ENCODE data around the gene MTHFSD.

MTHFSD gene

GRCh38 chr16:86502856-86503748, 51.9 kb downstream of the MTHFSD start:
- no peak for DNase-seq (ENCODE audit: low spot score in 2 of 2)
- no peak overlapping the region for H3K4me3 ChIP-seq
- H3K4me1 ChIP-seq: no peaks in the 10 kb centered on the region; the same call in 1 of the 2 replicates
- no peaks in the 10 kb centered on the region for H3K9me3 ChIP-seq
- H3K27me3 ChIP-seq (ENCODE audit: low read depth): peaks cover 98% of the 10 kb centered on the region
- in situ Hi-C loops (cut with MboI; ENCODE audit: low sequenced_read_pairs): no loop called here
- no peaks in the 10 kb centered on the region for H3K36me3 ChIP-seq (replicated peaks)

DNA sequence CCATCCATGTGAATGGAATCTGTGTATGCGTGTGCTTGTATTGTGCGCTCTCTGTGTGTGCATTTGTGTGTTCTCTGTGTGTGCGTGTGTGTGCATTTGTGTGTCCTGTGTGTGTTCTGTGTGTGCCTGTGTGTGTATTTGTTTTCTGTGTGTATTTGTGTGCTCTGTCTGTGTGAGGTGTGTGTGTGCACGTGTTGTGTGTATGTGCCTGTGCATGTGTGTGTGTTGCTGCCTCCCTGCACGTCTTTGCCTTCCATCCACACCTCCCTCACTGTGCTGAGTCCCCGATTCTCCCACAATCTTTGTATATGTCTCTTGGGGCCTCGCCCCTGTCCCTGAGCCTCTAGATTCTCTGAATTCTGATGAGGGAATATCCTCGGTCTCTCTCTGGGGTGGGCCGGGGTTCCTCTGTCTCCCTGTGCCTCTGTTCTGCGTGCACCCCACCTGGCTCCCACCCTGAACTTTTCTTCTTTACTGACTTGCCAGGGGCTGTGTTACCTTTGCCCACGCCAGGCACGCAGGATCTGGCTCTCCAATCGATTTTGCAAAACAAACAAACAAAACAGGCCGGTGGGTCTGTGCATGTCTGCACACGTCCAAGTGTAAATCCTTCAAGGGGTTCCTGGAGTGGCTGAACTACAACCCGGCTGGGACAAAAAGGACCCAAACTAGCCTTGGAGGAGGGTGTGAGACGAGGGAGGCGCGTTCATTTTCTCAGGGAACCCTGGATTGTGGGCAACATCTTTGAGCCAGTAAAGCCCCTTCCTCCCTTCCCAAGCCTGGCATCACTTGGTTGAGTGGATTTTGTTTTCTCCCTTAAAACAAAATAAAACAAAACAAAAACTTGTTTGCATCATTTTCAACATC, 52.8 kb downstream of the MTHFSD start:
- no peak for DNase-seq (ENCODE audit: low spot score in 2 of 2)
- Histone ChIP-seq H3K4me1 (no peaks in the 10 kb centered on the region; the same call in 1 of the 2 replicates), H3K36me3 (replicated peaks) (no peaks in the 10 kb centered on the region), H3K4me3 (no peak overlapping the region), H3K9me3 (no peaks in the 10 kb centered on the region), H3K27me3 (ENCODE audit: low read depth) (peaks cover 95% of the 10 kb centered on the region)
- in situ Hi-C loops (cut with MboI; ENCODE audit: low sequenced_read_pairs): no loop called here

- H3K27me3 ChIP-seq (ENCODE audit: low read depth): peaks cover 95% of the 10 kb centered on the region
- H3K9me3 ChIP-seq: no peaks in the 10 kb centered on the region
- DNase-seq (ENCODE audit: low spot score in 2 of 2): no peak
- H3K36me3 ChIP-seq (replicated peaks): no peaks in the 10 kb centered on the region
- no peak overlapping the region for H3K4me3 ChIP-seq
- in situ Hi-C loops (cut with MboI; ENCODE audit: low sequenced_read_pairs): no loop called here
- H3K4me1 ChIP-seq: no peaks in the 10 kb centered on the region; the same call in 1 of the 2 replicates
Observed at GRCh38 chr16:86500708-86501510, 54.1 kb downstream of the MTHFSD start.

DNA sequence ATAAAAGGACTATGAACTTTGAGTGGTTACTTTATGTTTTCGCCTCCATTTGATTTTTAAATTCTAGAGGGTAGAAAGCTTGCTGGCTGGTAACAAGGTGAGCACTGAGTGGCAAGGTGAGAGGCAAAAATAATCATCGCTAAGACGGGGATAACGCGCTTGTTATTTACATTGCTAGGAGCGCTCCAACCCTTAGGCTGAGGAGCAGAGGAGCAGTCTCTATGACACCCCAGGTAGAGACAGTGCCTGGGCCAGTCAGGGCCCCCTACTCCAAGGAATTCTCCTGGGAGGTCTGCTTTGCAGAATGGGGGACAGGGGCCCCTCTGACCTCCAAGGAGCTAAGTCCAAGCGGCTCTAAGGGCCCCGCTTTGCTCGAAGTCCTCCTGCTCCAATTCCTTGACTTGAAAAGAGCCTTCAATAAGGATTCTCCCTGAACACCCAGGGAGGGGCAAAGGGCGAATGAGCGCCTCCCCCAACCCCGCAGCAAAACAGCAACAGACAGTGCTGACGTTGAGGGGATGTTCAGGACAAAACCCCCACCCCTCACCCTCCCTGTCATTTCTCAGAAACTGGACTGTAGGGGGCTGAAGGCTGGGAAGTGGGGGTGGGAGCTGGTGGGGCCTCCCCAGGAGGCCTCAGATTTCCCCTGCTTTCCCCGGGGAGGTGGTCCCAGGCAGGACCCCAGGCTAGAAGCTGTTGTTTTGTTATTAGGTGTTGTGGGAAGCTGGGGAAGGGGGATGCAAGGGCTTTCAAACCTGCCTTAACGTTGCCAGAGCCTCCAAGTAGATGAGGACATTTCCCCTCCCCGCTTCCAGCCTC, 54.9 kb downstream of the MTHFSD start:
- Histone ChIP-seq H3K36me3 (replicated peaks) (no peaks in the 10 kb centered on the region), H3K4me3 (no peak overlapping the region), H3K9me3 (no peaks in the 10 kb centered on the region), H3K4me1 (no peaks in the 10 kb centered on the region), H3K27me3 (ENCODE audit: low read depth) (peaks cover 97% of the 10 kb centered on the region)
- DNase-seq (ENCODE audit: low spot score in 2 of 2): no peak
- in situ Hi-C loops (cut with MboI; ENCODE audit: low sequenced_read_pairs): no loop called here

DNA sequence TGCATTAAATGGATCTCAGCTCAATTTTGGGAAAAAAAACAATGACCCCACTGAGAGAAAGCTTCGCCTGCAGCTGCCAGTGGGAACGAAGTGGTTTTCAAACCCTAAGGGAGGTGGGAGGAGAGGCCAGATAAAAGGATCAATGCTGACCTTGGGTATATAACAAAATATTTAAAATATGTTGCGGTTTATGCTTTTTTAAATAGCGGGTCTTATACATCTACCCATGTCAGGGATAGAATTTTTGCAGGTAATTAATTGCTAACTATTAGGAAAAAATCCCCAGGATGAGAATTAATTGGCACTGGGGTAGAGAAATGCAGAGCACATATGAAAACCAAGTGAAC, 55.6 kb downstream of the MTHFSD start:
- DNase-seq (ENCODE audit: low spot score in 2 of 2): no peak
- no peaks in the 10 kb centered on the region for H3K9me3 ChIP-seq
- no peak overlapping the region for H3K4me3 ChIP-seq
- in situ Hi-C loops (cut with MboI; ENCODE audit: low sequenced_read_pairs): no loop called here
- H3K27me3 ChIP-seq (ENCODE audit: low read depth): peaks cover 97% of the 10 kb centered on the region
- no peaks in the 10 kb centered on the region for H3K36me3 ChIP-seq (replicated peaks)
- H3K4me1 ChIP-seq: no peaks in the 10 kb centered on the region

- in situ Hi-C loops (cut with MboI; ENCODE audit: low sequenced_read_pairs): no loop called here
- H3K9me3 ChIP-seq: no peaks in the 10 kb centered on the region
- DNase-seq (ENCODE audit: low spot score in 2 of 2): no peak
- no peak overlapping the region for H3K4me3 ChIP-seq
- no peaks in the 10 kb centered on the region for H3K36me3 ChIP-seq (replicated peaks)
- peaks cover 97% of the 10 kb centered on the region for H3K27me3 ChIP-seq (ENCODE audit: low read depth)
- H3K4me1 ChIP-seq: no peaks in the 10 kb centered on the region
Observed at GRCh38 chr16:86498671-86499439, 56.2 kb downstream of the MTHFSD start.

DNA sequence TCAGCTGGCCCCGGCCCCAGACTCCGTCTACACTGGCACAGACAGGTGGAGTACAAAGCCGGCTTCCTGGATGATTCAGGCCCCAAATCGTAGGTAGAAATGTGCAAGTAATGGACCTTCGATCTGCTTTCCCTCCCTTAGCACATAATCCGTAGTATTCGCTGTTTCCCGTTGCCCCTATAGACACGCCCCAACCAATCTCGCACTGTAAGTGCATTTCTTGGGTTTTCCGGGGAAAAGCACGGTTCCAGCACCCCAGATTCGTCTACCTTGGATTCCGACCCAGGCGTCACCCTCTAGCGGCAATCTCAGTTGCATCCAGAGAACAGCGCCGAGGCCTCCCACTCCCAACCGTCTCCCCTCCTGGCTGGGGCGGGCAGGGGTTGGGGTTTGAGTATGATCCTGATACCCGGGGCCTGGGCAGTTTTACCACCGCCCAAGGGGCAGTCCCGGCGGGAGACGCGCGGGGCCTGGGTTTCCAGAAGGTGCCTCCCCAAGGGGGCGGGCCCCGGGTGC, 56.8 kb downstream of the MTHFSD start:
- no peaks in the 10 kb centered on the region for H3K36me3 ChIP-seq (replicated peaks)
- no peaks in the 10 kb centered on the region for H3K4me1 ChIP-seq
- no peak overlapping the region for H3K4me3 ChIP-seq
- in situ Hi-C loops (cut with MboI; ENCODE audit: low sequenced_read_pairs): no loop called here
- H3K27me3 ChIP-seq (ENCODE audit: low read depth): peaks cover 97% of the 10 kb centered on the region
- no peak for DNase-seq (ENCODE audit: low spot score in 2 of 2)
- H3K9me3 ChIP-seq: no peaks in the 10 kb centered on the region

DNA sequence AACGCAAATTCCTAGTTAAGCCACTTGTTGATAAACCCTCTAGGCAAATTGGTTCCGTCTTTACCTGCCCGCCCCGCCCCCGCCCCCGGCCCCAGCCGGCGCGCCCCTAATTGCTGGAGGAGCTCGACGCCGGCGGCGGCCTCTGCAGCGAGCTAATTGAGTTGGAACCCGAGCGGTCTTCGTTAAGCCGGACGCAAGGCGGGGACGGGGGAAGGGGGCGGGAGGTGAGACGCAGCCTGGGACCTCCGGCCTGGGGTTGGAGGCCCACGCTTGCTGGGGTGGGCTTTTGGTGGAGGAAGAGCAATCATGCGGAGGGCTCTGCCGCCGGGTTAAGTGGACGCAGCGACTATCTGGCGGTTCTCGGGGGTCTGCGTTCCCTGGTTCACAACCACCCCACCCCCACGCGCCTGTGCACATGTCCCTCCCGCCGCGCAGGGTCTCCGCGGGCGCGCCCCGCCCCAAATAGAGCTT, 57.4 kb downstream of the MTHFSD start:
- Histone ChIP-seq H3K4me1 (no peaks in the 10 kb centered on the region), H3K9me3 (no peaks in the 10 kb centered on the region), H3K27me3 (ENCODE audit: low read depth) (peaks cover 95% of the 10 kb centered on the region), H3K36me3 (replicated peaks) (no peaks in the 10 kb centered on the region), H3K4me3 (no peak overlapping the region)
- in situ Hi-C loops (cut with MboI; ENCODE audit: low sequenced_read_pairs): no loop called here
- no peak for DNase-seq (ENCODE audit: low spot score in 2 of 2)

DNA sequence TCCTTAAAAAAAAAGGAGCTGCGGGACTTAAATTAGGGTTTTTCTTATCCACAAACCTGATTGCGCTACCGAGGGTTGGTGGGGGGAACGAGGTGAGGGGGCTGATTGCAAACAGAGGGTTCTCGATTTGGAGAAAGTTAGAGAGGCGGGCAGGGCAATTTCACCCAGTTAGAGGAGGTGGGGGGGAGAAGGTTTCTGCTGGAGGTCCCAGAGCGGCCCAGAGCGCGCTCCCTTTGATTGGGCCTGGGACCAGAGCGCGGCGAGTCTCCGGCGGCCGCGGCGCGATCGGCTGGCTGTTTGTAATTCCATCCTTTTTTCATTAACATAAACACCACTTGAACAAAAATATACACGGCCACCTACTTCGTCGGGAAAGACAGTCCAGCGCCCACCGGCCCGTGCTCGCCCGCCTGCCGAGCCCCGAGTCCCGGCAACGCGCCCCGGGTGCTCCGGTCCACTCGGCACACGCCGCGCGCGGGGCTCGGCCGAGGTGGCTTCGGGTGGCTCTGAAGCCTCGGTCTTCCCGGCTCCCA, 58.0 kb downstream of the MTHFSD start:
- Histone ChIP-seq H3K27me3 (ENCODE audit: low read depth) (peaks cover 93% of the 10 kb centered on the region), H3K4me3 (no peak overlapping the region), H3K36me3 (replicated peaks) (no peaks in the 10 kb centered on the region), H3K9me3 (no peaks in the 10 kb centered on the region), H3K4me1 (no peaks in the 10 kb centered on the region)
- in situ Hi-C loops (cut with MboI; ENCODE audit: low sequenced_read_pairs): no loop called here
- DNase-seq (ENCODE audit: low spot score in 2 of 2): no peak

GRCh38 chr16:86496262-86496928, 58.6 kb downstream of the MTHFSD start:
- in situ Hi-C loops (cut with MboI; ENCODE audit: low sequenced_read_pairs): no loop called here
- Histone ChIP-seq H3K27me3 (ENCODE audit: low read depth) (peaks cover 93% of the 10 kb centered on the region), H3K36me3 (replicated peaks) (no peaks in the 10 kb centered on the region), H3K9me3 (no peaks in the 10 kb centered on the region), H3K4me1 (no peaks in the 10 kb centered on the region), H3K4me3 (no peak overlapping the region)
- no peak for DNase-seq (ENCODE audit: low spot score in 2 of 2)

- Histone ChIP-seq H3K9me3 (no peaks in the 10 kb centered on the region), H3K27me3 (ENCODE audit: low read depth) (peaks cover 93% of the 10 kb centered on the region), H3K4me1 (no peaks in the 10 kb centered on the region), H3K4me3 (no peak overlapping the region), H3K36me3 (replicated peaks) (no peaks in the 10 kb centered on the region)
- no peak for DNase-seq (ENCODE audit: low spot score in 2 of 2)
- in situ Hi-C loops (cut with MboI; ENCODE audit: low sequenced_read_pairs): no loop called here
Observed at GRCh38 chr16:86495756-86496261, 59.2 kb downstream of the MTHFSD start.

All from HAP-1 (cell line).